Gastroesophageal sphincter (tissue), 4 donors: Measurements from ENCODE around the gene NOD1. TPM values are rescaled to one million over a fixed set of nuclear protein-coding genes. Genes with fewer than 3 reads are reported as not detected.

Experiments
- ATAC-seq: fragments of 150-250 bp; one replicate; pipeline ENCODE4 v1.9.1; 2016; ENCODE audit warnings: mild to moderate bottlenecking, moderate library complexity
- H3K27ac ChIP-seq, 4 donors: fragments of 200-600 bp; sonication (generic) in 3 of 4; 1 replicate in 3 of 4; 2 replicates in 1 of 4; pipeline ENCODE4 v1.5.1; 2016 to 2019
- H3K27me3 ChIP-seq: fragments of 200-600 bp; sonication (generic); one replicate; pipeline ENCODE4 v1.5.1; 2019
- H3K36me3 ChIP-seq, 2 donors: fragments of 200-600 bp; sonication (generic); one replicate each; pipeline ENCODE4 v1.5.1; 2019; ENCODE audit warnings: control low read depth in 1 of 2
- H3K4me1 ChIP-seq, 3 donors: fragments of 200-600 bp; sonication (generic); 1 replicate in 2 of 3; 2 replicates in 1 of 3; pipeline ENCODE4 v1.5.1; 2016 to 2019; ENCODE audit warnings: control low read depth in 2 of 3
- H3K4me3 ChIP-seq, 2 donors: fragments of 200-600 bp; sonication (generic); one replicate each; pipeline ENCODE4 v1.5.1; 2019; ENCODE audit warnings: mild to moderate bottlenecking in 1 of 2, moderate library complexity in 1 of 2
- H3K9me3 ChIP-seq, 3 donors: fragments of 200-600 bp; sonication (generic); one replicate each; pipeline ENCODE4 v1.5.1; 2017 to 2019; ENCODE audit warnings: control low read depth in 2 of 3
- EP300 ChIP-seq: sonication (generic); formaldehyde crosslinking; IDR thresholded peaks from one replicate; pipeline ENCODE4 v1.6.1; 2017; ENCODE audit warnings: antibody characterized with exemption, mild to moderate bottlenecking
- POLR2A ChIP-seq, 2 donors: fragments of 450-650 bp; IDR thresholded peaks; one replicate each; pipeline ENCODE4 v1.6.1; 2017; ENCODE audit warnings: antibody characterized with exemption in 2 of 2, mild to moderate bottlenecking in 2 of 2, moderate library complexity in 1 of 2
- POLR2AphosphoS5 ChIP-seq: sonication (generic); formaldehyde crosslinking; IDR thresholded peaks from one replicate; pipeline ENCODE4 v1.6.1; 2017; ENCODE audit warnings: antibody characterized with exemption
- WGBS, 2 donors: methylation state at CpG; one replicate each; pipeline ENCODE4 v1.1.5; 2018; ENCODE audit warnings: low coverage in 1 of 2; 5-methylcytosine and 5-hydroxymethylcytosine counted together
- total RNA-seq, 4 donors: library from RNA; depleted of rRNA; stranded (reverse); fragments of >200 nt; gene quantifications; one replicate each; pipeline ENCODE4 v1.1.0, GENCODE V29; 2016
- TF ChIP-seq, protein P1 (sequence below), 4 experiments: fragments of 200-600 bp in 2 of 4; fragments of 450-650 bp in 2 of 4; sonication (generic) in 1 of 4; IDR thresholded peaks; one replicate each; pipeline ENCODE4 v1.5.1; 2017 to 2019; ENCODE audit warnings: antibody characterized with exemption in 4 of 4, mild to moderate bottlenecking in 2 of 4, moderate library complexity in 2 of 4

NOD1 gene
- total RNA-seq, 4 donors from 2014 or later: 10.3 to 28.1 (median 16.9) TPM

DNA sequence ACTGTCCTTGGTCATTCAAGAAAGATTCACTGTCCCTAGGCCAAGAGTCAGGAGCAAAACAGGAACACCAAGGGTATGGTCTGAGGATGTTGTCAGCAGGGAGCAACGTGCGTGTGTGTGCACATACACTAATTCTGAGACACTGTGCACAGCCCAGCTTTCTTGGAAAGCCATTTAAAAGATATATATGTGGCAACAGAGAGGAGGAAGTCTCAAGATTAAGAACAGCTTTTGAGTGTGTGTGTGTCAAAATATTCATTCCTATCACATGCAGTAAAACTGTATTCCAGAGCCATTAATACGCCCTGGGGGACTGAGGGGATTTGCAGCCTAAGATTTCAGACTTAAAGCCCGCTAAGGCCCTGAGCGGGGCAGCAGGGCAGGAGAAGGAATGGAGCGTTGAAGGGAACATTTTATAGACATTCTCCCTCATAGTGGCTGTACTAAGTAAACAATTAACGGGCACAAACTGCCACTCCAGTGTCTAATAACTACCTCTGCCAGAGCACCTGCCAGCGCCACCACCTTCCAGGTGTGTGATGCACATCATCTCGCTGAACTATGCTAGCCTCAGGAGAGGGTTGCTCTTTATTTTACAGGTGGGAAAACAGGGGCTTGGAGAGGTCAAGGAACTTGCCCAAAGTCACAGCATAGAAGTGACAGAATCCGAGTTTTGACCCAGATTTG lies 2.0 kb downstream of the NOD1 start:
- H3K36me3 ChIP-seq: no peaks in the 10 kb centered on the region
- H3K27me3 ChIP-seq: no peaks in the 10 kb centered on the region
- WGBS, 2 donors: 54 to 94% methylated on average over 5 to 6 of the region's 10 CpGs
- H3K9me3 ChIP-seq: no peaks in the 10 kb centered on the region
- no peak overlapping the region for H3K4me3 ChIP-seq
- peak overlapping the region in 3 of 4 donors; percentile 27 to 93 (median 91) for H3K27ac ChIP-seq
- TF ChIP-seq EP300 (no peak), POLR2A (IDR thresholded peaks at IDR 0.05) (no peak), POLR2AphosphoS5 (no peak)
- TF ChIP-seq, protein P1, sequence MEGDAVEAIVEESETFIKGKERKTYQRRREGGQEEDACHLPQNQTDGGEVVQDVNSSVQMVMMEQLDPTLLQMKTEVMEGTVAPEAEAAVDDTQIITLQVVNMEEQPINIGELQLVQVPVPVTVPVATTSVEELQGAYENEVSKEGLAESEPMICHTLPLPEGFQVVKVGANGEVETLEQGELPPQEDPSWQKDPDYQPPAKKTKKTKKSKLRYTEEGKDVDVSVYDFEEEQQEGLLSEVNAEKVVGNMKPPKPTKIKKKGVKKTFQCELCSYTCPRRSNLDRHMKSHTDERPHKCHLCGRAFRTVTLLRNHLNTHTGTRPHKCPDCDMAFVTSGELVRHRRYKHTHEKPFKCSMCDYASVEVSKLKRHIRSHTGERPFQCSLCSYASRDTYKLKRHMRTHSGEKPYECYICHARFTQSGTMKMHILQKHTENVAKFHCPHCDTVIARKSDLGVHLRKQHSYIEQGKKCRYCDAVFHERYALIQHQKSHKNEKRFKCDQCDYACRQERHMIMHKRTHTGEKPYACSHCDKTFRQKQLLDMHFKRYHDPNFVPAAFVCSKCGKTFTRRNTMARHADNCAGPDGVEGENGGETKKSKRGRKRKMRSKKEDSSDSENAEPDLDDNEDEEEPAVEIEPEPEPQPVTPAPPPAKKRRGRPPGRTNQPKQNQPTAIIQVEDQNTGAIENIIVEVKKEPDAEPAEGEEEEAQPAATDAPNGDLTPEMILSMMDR (IDR thresholded peaks at IDR 0.05): no peak
- H3K4me1 ChIP-seq: peaks cover 3 to 74% (median 25%) of the 10 kb centered on the region in 3 donors
- ATAC-seq: no peak

DNA sequence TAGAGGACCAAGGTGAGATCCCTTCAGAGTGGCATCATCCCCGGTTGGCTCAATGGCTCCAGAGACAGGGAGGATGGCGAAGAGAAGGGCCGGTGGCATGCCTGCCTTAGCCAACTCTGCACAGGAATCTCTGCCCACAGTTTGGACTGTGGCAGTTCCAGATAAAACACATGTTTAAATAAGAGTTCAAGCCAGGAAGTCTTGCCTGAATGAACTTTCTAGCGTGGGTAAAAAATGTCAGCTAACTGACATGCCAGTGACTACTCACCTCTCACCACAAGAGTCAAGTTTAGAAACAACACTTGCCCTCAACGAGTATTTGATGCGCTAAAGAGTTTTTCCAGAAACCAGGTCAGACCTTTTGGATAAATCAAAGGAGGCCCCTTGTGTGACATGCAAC lies 3.0 kb downstream of the NOD1 start:
- Histone ChIP-seq H3K4me1 (peaks cover 3 to 84% (median 35%) of the 10 kb centered on the region in 3 donors), H3K4me3 (no peak overlapping the region), H3K36me3 (no peaks in the 10 kb centered on the region), H3K27ac (peak overlapping the region in 2 of 4 donors; percentile 69 to 88), H3K27me3 (no peaks in the 10 kb centered on the region), H3K9me3 (no peaks in the 10 kb centered on the region)
- 19 to 51% methylated on average over 3 to 5 of the region's 6 CpGs for WGBS, 2 donors
- no peak for ATAC-seq
- TF ChIP-seq POLR2AphosphoS5: no peak
- TF ChIP-seq EP300: no peak
- TF ChIP-seq, protein P1 (IDR thresholded peaks at IDR 0.05): no peak
- TF ChIP-seq POLR2A (IDR thresholded peaks at IDR 0.05): no peak

DNA sequence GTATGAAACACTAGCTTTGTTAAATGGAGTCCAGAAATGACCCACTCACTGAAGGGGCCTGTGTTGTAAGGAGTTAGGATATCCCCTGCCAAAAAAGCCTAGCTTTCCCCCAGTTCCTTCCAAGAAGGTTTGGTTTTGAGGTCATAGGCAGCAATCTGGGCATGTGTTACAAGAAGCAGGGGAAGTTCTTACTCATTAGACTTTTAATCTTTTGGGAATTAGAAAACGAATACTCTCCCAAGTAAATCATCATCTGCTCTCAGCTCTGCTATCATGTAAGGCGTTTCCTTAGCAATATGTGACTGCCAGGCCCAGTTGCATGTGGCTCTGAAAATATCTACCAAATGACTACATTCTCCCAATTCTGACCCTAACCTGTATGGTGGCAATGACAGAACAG lies 3.7 kb downstream of the NOD1 start:
- 11 to 36% methylated on average over 2 of the region's 2 CpGs for WGBS, 2 donors
- peak; percentile 62 for ATAC-seq
- no peaks in the 10 kb centered on the region for H3K27me3 ChIP-seq
- peak overlapping the region in 3 of 4 donors; percentile 58 to 88 (median 69) for H3K27ac ChIP-seq
- no peaks in the 10 kb centered on the region for H3K9me3 ChIP-seq
- H3K36me3 ChIP-seq: no peaks in the 10 kb centered on the region
- H3K4me1 ChIP-seq: peaks cover 9 to 91% (median 42%) of the 10 kb centered on the region in 3 donors
- no peak overlapping the region for H3K4me3 ChIP-seq
- TF ChIP-seq POLR2A (IDR thresholded peaks at IDR 0.05) (no peak), POLR2AphosphoS5 (peak; percentile 80)

- TF ChIP-seq, protein P1 (IDR thresholded peaks at IDR 0.05): no peak
- TF ChIP-seq POLR2AphosphoS5: no peak
- no peak for TF ChIP-seq EP300
- TF ChIP-seq POLR2A (IDR thresholded peaks at IDR 0.05): no peak
- Histone ChIP-seq H3K36me3 (no peaks in the 10 kb centered on the region), H3K27ac (peak overlapping the region in 3 of 4 donors; percentile 58 to 88 (median 69)), H3K9me3 (no peaks in the 10 kb centered on the region), H3K4me1 (peaks cover 12 to 92% (median 44%) of the 10 kb centered on the region in 3 donors), H3K4me3 (no peak overlapping the region), H3K27me3 (no peaks in the 10 kb centered on the region)
- 92 to 100% methylated on average over 7 of the region's 10 CpGs for WGBS, 2 donors
- no peak for ATAC-seq
These were observed 4.1 kb downstream of the NOD1 start for GRCh38 chr7:30474485-30474884.

DNA sequence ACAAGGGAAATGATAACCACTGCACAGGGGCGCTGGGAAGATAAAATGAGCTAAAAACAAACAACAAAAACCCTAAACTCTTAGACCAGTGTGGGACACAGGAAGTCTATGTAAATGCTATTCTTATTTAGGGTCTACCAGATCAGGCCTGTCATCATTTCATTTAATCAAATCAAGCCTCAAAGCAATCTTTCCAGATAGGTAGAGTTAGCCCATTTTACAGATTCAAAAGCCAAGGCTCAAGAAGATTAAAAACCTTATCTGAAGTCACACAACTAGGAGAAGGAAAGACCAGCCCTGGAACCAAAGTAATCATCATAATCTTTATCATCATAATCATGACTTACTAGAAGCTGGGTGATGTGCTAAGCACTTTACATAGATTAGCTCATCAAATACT lies 4.7 kb downstream of the NOD1 start:
- Histone ChIP-seq H3K4me3 (no peak overlapping the region), H3K27me3 (no peaks in the 10 kb centered on the region), H3K36me3 (no peaks in the 10 kb centered on the region), H3K27ac (peak overlapping the region in 3 of 4 donors; percentile 58 to 88 (median 69)), H3K9me3 (no peaks in the 10 kb centered on the region), H3K4me1 (peaks cover 16 to 92% (median 45%) of the 10 kb centered on the region in 3 donors)
- TF ChIP-seq EP300: no peak
- TF ChIP-seq POLR2A (IDR thresholded peaks at IDR 0.05): no peak
- TF ChIP-seq POLR2AphosphoS5: no peak
- TF ChIP-seq, protein P1 (IDR thresholded peaks at IDR 0.05): no peak
- 100% methylated on average over 1 of the region's 1 CpG for WGBS, 2 donors
- ATAC-seq: no peak
